Measurements from ENCODE around the gene MYL10.
"Not testable (repeated sequence)": the region's sequence is repeated elsewhere in the genome, so short reads cannot be mapped to it uniquely, and the experiment has no call there.

Gene MYL10

GRCh38 chr7:101650579-101651081, 21.5 kb upstream of the MYL10 start:
- no peak for DNase-seq

- not testable (repeated sequence) for DNase-seq
Observed at GRCh38 chr7:101647876-101648275, 18.8 kb upstream of the MYL10 start.

GRCh38 chr7:101645951-101646350, 16.9 kb upstream of the MYL10 start:
- no peak for DNase-seq

GRCh38 chr7:101644879-101645278, 15.8 kb upstream of the MYL10 start:
- peak; percentile 31 for DNase-seq

GRCh38 chr7:101639127-101639526, 10.0 kb upstream of the MYL10 start:
- not testable (repeated sequence) for DNase-seq

- peak; percentile 12 for DNase-seq
Observed at GRCh38 chr7:101636822-101637623, 7.9 kb upstream of the MYL10 start.

GRCh38 chr7:101635484-101635883, 6.4 kb upstream of the MYL10 start:
- no peak for DNase-seq

- DNase-seq = no peak
Observed at GRCh38 chr7:101634196-101634717, 5.2 kb upstream of the MYL10 start.

GRCh38 chr7:101633511-101633910, 4.4 kb upstream of the MYL10 start:
- peak; percentile 75 for DNase-seq

GRCh38 chr7:101632641-101633040, 3.5 kb upstream of the MYL10 start:
- DNase-seq = no peak

- DNase-seq = no peak
Observed at GRCh38 chr7:101631224-101631714, 2.2 kb upstream of the MYL10 start.

- no peak for DNase-seq
Observed at GRCh38 chr7:101630591-101630990, 1.5 kb upstream of the MYL10 start.

GRCh38 chr7:101628522-101628921, 574 bp downstream of the MYL10 start:
- DNase-seq = peak; percentile 85

- DNase-seq = no peak
Observed at GRCh38 chr7:101626758-101627157, 2.3 kb downstream of the MYL10 start.

- no peak for DNase-seq
Observed at GRCh38 chr7:101626069-101626671, 2.9 kb downstream of the MYL10 start.

GRCh38 chr7:101625031-101625791, 3.9 kb downstream of the MYL10 start:
- DNase-seq = peak; percentile 50

GRCh38 chr7:101624246-101625001, 4.7 kb downstream of the MYL10 start:
- no peak for DNase-seq

GRCh38 chr7:101622609-101623173, 6.4 kb downstream of the MYL10 start:
- no peak for DNase-seq

- DNase-seq = peak; percentile 16
Observed at GRCh38 chr7:101620991-101621390, 8.1 kb downstream of the MYL10 start.

GRCh38 chr7:101620395-101620794, 8.7 kb downstream of the MYL10 start:
- DNase-seq = no peak

- no peak for DNase-seq
Observed at GRCh38 chr7:101618916-101619315, 10.2 kb downstream of the MYL10 start.
